GM12878 (cell line): ENCODE measurements around the gene LRRC51. TPM values are rescaled to one million over a fixed set of nuclear protein-coding genes. Genes with fewer than 3 reads are reported as not detected.

Experiments used
- BCLAF1 ChIP-seq: fragments of 450-650 bp; IDR thresholded peaks from 2 replicates; pipeline ENCODE4 v1.6.1; 2017; ENCODE audit warnings: antibody characterized with exemption, mild to moderate bottlenecking, moderate library complexity
- BRCA1 ChIP-seq: IDR thresholded peaks from 2 replicates; pipeline ENCODE4 v1.6.1; 2011; ENCODE audit warnings: low read depth, low read length, improper control_type of control experiment
- FOS ChIP-seq: IDR thresholded peaks from 3 replicates; pipeline ENCODE4 v1.6.1; 2011; ENCODE audit warnings: borderline replicate concordance; ENCODE audit not compliant: insufficient read length; ENCODE audit errors: extremely low read depth
- GABPA ChIP-seq: IDR thresholded peaks from 2 replicates; pipeline ENCODE4 v1.6.1; 2014; ENCODE audit warnings: antibody characterized with exemption, low read depth, mild to moderate bottlenecking, inconsistent platforms
- HDGF ChIP-seq: fragments of 450-650 bp; IDR thresholded peaks from 2 replicates; pipeline ENCODE4 v1.6.1; 2016; ENCODE audit warnings: antibody characterized with exemption
- JUND ChIP-seq: IDR thresholded peaks from 2 replicates; pipeline ENCODE4 v1.6.1; 2012; ENCODE audit warnings: low read depth, mild to moderate bottlenecking, low read length, improper control_type of control experiment, moderate library complexity
- MXI1 ChIP-seq: fragments of 150-350 bp; IDR thresholded peaks from 2 replicates; pipeline ENCODE4 v1.6.1; 2011; ENCODE audit warnings: low read depth, mild to moderate bottlenecking, inconsistent platforms, low read length, improper control_type of control experiment
- MYB ChIP-seq: fragments of 150-350 bp; IDR thresholded peaks from 2 replicates; pipeline ENCODE4 v1.6.1; 2014; ENCODE audit warnings: mild to moderate bottlenecking, low read depth, low read length, borderline replicate concordance
- NR2C1 ChIP-seq: fragments of 450-650 bp; IDR thresholded peaks from 2 replicates; pipeline ENCODE4 v1.6.1; 2017; ENCODE audit warnings: antibody characterized with exemption, mild to moderate bottlenecking, moderate library complexity
- PAX5 ChIP-seq: IDR thresholded peaks from 2 replicates; pipeline ENCODE4 v1.6.1; 2011; ENCODE audit warnings: low read depth, low read length, borderline replicate concordance
- POLR2AphosphoS2 ChIP-seq: IDR thresholded peaks from 2 replicates; pipeline ENCODE4 v1.6.1; 2011; ENCODE audit warnings: low read depth, mild to moderate bottlenecking, low read length, improper control_type of control experiment, moderate library complexity
- RAD51 ChIP-seq: fragments of 450-650 bp; IDR thresholded peaks from 2 replicates; pipeline ENCODE4 v1.6.1; 2016; ENCODE audit warnings: moderate library complexity, mild to moderate bottlenecking, inconsistent platforms
- SMAD5 ChIP-seq: IDR thresholded peaks from 2 replicates; pipeline ENCODE4 v1.6.1; 2016; ENCODE audit warnings: antibody characterized with exemption, low read depth
- SREBF1 ChIP-seq: IDR thresholded peaks from 2 replicates; pipeline ENCODE4 v1.6.1; 2012; ENCODE audit warnings: mild to moderate bottlenecking, low read length
- ZNF217 ChIP-seq: fragments of 450-650 bp; IDR thresholded peaks from 2 replicates; pipeline ENCODE4 v1.6.1; 2017; ENCODE audit warnings: antibody characterized with exemption, mild to moderate bottlenecking
- polyA plus RNA-seq, 11 experiments: library from polyadenylated mRNA; depleted of rRNA in 4 of 11; unstranded in 6 of 11; stranded (reverse) in 5 of 11; fragments of >200 nt; fragmentation: Nextera tagmentation in 4 of 11; fragmentation: Illumina TruSeq in 1 of 11; extraction: Ambion mirVana in 4 of 11; extraction: Trizol in 1 of 11; gene quantifications; 1 replicate in 1 of 11; 2 replicates in 10 of 11; pipeline versions ENCODE4 v1.2.1 to v1.2.3, GENCODE V29; 2011 to 2016; ENCODE audit warnings: inconsistent platforms in 2 of 11, missing spikeins in 2 of 11, low read depth in 1 of 11
- total RNA-seq, 4 experiments: library from RNA; depleted of rRNA in 3 of 4; stranded (reverse); fragments of >200 nt in 3 of 4; fragmentation: Illumina TruSeq in 1 of 4; extraction: Trizol in 1 of 4; gene quantifications; 2 replicates each; pipeline versions ENCODE4 v1.2.1 to v1.2.3, GENCODE V29; 2013 to 2021
- TF ChIP-seq, protein P1 (sequence below): IDR thresholded peaks from 2 replicates; pipeline ENCODE4 v1.6.1; 2011; ENCODE audit warnings: borderline replicate concordance, low read depth, mild to moderate bottlenecking, moderate library complexity, low read length; ENCODE audit not compliant: insufficient read depth, poor library complexity, severe bottlenecking
- TF ChIP-seq, protein P2 (sequence below): IDR thresholded peaks from 2 replicates; pipeline ENCODE4 v1.6.1; 2012; ENCODE audit warnings: mild to moderate bottlenecking, low read depth, low read length

LRRC51 gene
- total and polyA plus RNA-seq, 10 of the 15 experiments (the other 5 are each of a cell fraction or from before 2014, with no cell fraction given), result 2.6 to 8.6 (median 5.4) TPM

- TF ChIP-seq BCLAF1 (no peak), PAX5 (no peak), SMAD5 (no peak), FOS (no peak), SREBF1 (peak; percentile 68; the same call in 1 of the 2 replicates), MXI1 (peak; percentile 99), NR2C1 (peak; percentile 75), BRCA1 (0 out of 2 replicates have a peak, but pooled peaks have one; percentile 34), MYB (peak; percentile 68; the same call in 1 of the 2 replicates), GABPA (peak; percentile 90), POLR2AphosphoS2 (peak; percentile 54; the same call in 1 of the 2 replicates), HDGF (0 out of 2 replicates have a peak, but pooled peaks have one; percentile 63), JUND (no peak), ZNF217 (no peak), RAD51 (no peak)
- TF ChIP-seq, protein P1, sequence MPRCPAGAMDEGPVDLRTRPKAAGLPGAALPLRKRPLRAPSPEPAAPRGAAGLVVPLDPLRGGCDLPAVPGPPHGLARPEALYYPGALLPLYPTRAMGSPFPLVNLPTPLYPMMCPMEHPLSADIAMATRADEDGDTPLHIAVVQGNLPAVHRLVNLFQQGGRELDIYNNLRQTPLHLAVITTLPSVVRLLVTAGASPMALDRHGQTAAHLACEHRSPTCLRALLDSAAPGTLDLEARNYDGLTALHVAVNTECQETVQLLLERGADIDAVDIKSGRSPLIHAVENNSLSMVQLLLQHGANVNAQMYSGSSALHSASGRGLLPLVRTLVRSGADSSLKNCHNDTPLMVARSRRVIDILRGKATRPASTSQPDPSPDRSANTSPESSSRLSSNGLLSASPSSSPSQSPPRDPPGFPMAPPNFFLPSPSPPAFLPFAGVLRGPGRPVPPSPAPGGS, result peak; percentile 21
- TF ChIP-seq, protein P2, sequence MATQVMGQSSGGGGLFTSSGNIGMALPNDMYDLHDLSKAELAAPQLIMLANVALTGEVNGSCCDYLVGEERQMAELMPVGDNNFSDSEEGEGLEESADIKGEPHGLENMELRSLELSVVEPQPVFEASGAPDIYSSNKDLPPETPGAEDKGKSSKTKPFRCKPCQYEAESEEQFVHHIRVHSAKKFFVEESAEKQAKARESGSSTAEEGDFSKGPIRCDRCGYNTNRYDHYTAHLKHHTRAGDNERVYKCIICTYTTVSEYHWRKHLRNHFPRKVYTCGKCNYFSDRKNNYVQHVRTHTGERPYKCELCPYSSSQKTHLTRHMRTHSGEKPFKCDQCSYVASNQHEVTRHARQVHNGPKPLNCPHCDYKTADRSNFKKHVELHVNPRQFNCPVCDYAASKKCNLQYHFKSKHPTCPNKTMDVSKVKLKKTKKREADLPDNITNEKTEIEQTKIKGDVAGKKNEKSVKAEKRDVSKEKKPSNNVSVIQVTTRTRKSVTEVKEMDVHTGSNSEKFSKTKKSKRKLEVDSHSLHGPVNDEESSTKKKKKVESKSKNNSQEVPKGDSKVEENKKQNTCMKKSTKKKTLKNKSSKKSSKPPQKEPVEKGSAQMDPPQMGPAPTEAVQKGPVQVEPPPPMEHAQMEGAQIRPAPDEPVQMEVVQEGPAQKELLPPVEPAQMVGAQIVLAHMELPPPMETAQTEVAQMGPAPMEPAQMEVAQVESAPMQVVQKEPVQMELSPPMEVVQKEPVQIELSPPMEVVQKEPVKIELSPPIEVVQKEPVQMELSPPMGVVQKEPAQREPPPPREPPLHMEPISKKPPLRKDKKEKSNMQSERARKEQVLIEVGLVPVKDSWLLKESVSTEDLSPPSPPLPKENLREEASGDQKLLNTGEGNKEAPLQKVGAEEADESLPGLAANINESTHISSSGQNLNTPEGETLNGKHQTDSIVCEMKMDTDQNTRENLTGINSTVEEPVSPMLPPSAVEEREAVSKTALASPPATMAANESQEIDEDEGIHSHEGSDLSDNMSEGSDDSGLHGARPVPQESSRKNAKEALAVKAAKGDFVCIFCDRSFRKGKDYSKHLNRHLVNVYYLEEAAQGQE, result no peak
These were observed at the start of gene LRRC51, which contains the start of gene NUMA1 (continued) for GRCh38 chr11:72080326-72081183.
